A549 (cell line): Measurements from ENCODE around the gene PIP5K1B. TPM values are rescaled to one million over a fixed set of nuclear protein-coding genes. Genes with fewer than 3 reads are reported as not detected.

ENCODE experiments used
- ATAC-seq, 2 experiments: fragments of 200-7000 bp in 1 of 2; fragments of >200 bp in 1 of 2; cut with Nextera tagmentation in 1 of 2; cut with Tn5 transposase in 1 of 2; 3 replicates each; pipeline versions ENCODE4 v1.8.0 to v1.9.1; 2018 to 2020; ENCODE audit warnings: mild to moderate bottlenecking in 1 of 2, moderate library complexity in 1 of 2
- CTCF ChIA-PET: fragments of 300-600 bp; sonication (Branson Sonifier 250); formaldehyde crosslinking; extraction: SDS; loops from one replicate; lab custom pipeline; 2021; ENCODE audit warnings: antibody characterized with exemption, inconsistent platforms; lab: Yijun Ruan, JAX
- POLR2A ChIA-PET: fragments of 350-600 bp; formaldehyde crosslinking; extraction: SDS; loops from one replicate; lab custom pipeline; 2021; ENCODE audit warnings: antibody characterized with exemption, inconsistent platforms; lab: Yijun Ruan, JAX
- DNase-seq, 2 experiments: peaks; one replicate each; pipeline versions ENCODE4 v3.0.0 to v3.0.0-alpha.2; 2011 to 2016; ENCODE audit warnings: low read depth in 1 of 2, low spot score in 1 of 2
- FAIRE-seq: peaks from 2 replicates; lab custom pipeline; 2011; peaks lifted over from hg19 to GRCh38; lab: Jason Lieb, UNC
- H3K27ac ChIP-seq, 2 experiments: fragments of >200 bp; sonication (Bioruptor Twin); formaldehyde crosslinking; 3 replicates each; pipeline ENCODE4 v1.5.1; 2016 to 2017
- H3K4me1 ChIP-seq: fragments of >200 bp; sonication (Bioruptor Twin); formaldehyde crosslinking; 3 replicates; pipeline ENCODE4 v1.6.1; 2016
- H3K4me2 ChIP-seq: fragments of >200 bp; sonication (Bioruptor Twin); formaldehyde crosslinking; 3 replicates; pipeline ENCODE4 v1.6.1; 2016
- H3K4me3 ChIP-seq: fragments of >200 bp; sonication (Bioruptor Twin); formaldehyde crosslinking; 3 replicates; pipeline ENCODE4 v1.5.1; 2016
- H3K9me3 ChIP-seq: fragments of >200 bp; sonication (Bioruptor Twin); formaldehyde crosslinking; 3 replicates; pipeline ENCODE4 v1.6.1; 2016
- CHD2 ChIP-seq: fragments of 150-350 bp; IDR thresholded peaks from 2 replicates; pipeline ENCODE4 v1.6.1; 2014; ENCODE audit warnings: low read length; ENCODE audit not compliant: partially characterized antibody
- CHD4 ChIP-seq: fragments of 200-600 bp; sonication (generic); IDR thresholded peaks from 2 replicates; pipeline ENCODE4 v1.6.1; 2016; ENCODE audit warnings: antibody characterized with exemption, mild to moderate bottlenecking, borderline replicate concordance
- ESRRA ChIP-seq: fragments of 150-350 bp; IDR thresholded peaks from 2 replicates; pipeline ENCODE4 v1.6.1; 2014; ENCODE audit warnings: mild to moderate bottlenecking, low read length, borderline replicate concordance
- FOXS1 ChIP-seq: fragments of 250-450 bp; sonication (Bioruptor Pico); IDR thresholded peaks from 2 replicates; pipeline ENCODE4 v1.5.0; 2020; ENCODE audit warnings: mild to moderate bottlenecking, moderate library complexity
- GATA3 ChIP-seq: IDR thresholded peaks from 2 replicates; pipeline ENCODE4 v1.6.1; 2012; ENCODE audit warnings: borderline replicate concordance
- HEYL ChIP-seq: fragments of 250-450 bp; sonication (Bioruptor Pico); IDR thresholded peaks from 2 replicates; pipeline ENCODE4 v1.8.0; 2021; ENCODE audit warnings: mild to moderate bottlenecking, moderate library complexity
- HOXB5 ChIP-seq: fragments of 250-450 bp; sonication (Bioruptor Pico); IDR thresholded peaks from 2 replicates; pipeline ENCODE4 v1.5.0; 2020; ENCODE audit warnings: mild to moderate bottlenecking, moderate library complexity
- JUN ChIP-seq, 2 experiments: fragments of >200 bp; sonication (Bioruptor Twin); formaldehyde crosslinking; IDR thresholded peaks; 2 replicates in 1 of 2; 3 replicates in 1 of 2; pipeline ENCODE4 v1.6.1; 2016 to 2017
- KDM1A ChIP-seq: fragments of 200-600 bp; sonication (generic); IDR thresholded peaks from 2 replicates; pipeline ENCODE4 v1.6.1; 2016; ENCODE audit warnings: low read depth, mild to moderate bottlenecking
- MAZ ChIP-seq: fragments of 150-350 bp; IDR thresholded peaks from 2 replicates; pipeline ENCODE4 v1.6.1; 2014; ENCODE audit warnings: antibody characterized with exemption, low read depth, low read length, borderline replicate concordance
- NFE2L2 ChIP-seq: fragments of 150-350 bp; conservative IDR thresholded peaks from 2 replicates; pipeline ENCODE4 v1.6.1; 2014; ENCODE audit warnings: low read length
- NPAS2 ChIP-seq: fragments of 250-450 bp; sonication (Bioruptor Pico); IDR thresholded peaks from 2 replicates; pipeline ENCODE4 v1.8.0; 2022; ENCODE audit warnings: mild to moderate bottlenecking, moderate library complexity, borderline replicate concordance
- POLR2A ChIP-seq: IDR thresholded peaks from 2 replicates; pipeline ENCODE4 v1.6.1; 2012; ENCODE audit warnings: mild to moderate bottlenecking, low read length
- RCOR1 ChIP-seq: fragments of 150-350 bp; IDR thresholded peaks from 2 replicates; pipeline ENCODE4 v1.6.1; 2014; ENCODE audit warnings: antibody characterized with exemption, low read length, low read depth
- RNF2 ChIP-seq: fragments of 200-600 bp; sonication (generic); IDR thresholded peaks from 2 replicates; pipeline ENCODE4 v1.6.1; 2016; ENCODE audit warnings: low read depth, mild to moderate bottlenecking, antibody characterized with exemption, moderate library complexity, borderline replicate concordance
- SREBF2 ChIP-seq: fragments of 450-650 bp; IDR thresholded peaks from 2 replicates; pipeline ENCODE4 v1.6.1; 2014; ENCODE audit warnings: mild to moderate bottlenecking, moderate library complexity
- TP53 ChIP-seq: fragments of 250-450 bp; sonication (Bioruptor Pico); IDR thresholded peaks from 2 replicates; pipeline ENCODE4 v1.5.0; 2021; ENCODE audit warnings: mild to moderate bottlenecking, moderate library complexity
- WGBS: methylation state at CpG from one replicate; pipeline ENCODE4 v1.1.6; 2017; ENCODE audit errors: missing lambda C conversion rate; 5-methylcytosine and 5-hydroxymethylcytosine counted together
- polyA plus RNA-seq, 4 experiments: library from polyadenylated mRNA; depleted of rRNA in 3 of 4; stranded (reverse); fragments of >200 nt; fragmentation: RNase III in 1 of 4; extraction: RNeasy Plus Mini Kit Qiagen cat#74134 plus additional on column Dnase treatment in 1 of 4; gene quantifications; 2 replicates in 3 of 4; 3 replicates in 1 of 4; pipeline ENCODE4 v1.2.3, GENCODE V29; 2011 to 2017
- TF ChIP-seq, protein P1 (sequence below): IDR thresholded peaks from 2 replicates; pipeline ENCODE4 v1.6.1; 2012; ENCODE audit warnings: low read depth, borderline replicate concordance
- TF ChIP-seq, protein P2 (sequence below): IDR thresholded peaks from 2 replicates; pipeline ENCODE4 v1.6.1; 2012
- TF ChIP-seq, protein P3 (sequence below): fragments of 250-450 bp; sonication (Bioruptor Pico); IDR thresholded peaks from 2 replicates; pipeline ENCODE4 v1.5.0; 2020; ENCODE audit warnings: low read depth, mild to moderate bottlenecking, moderate library complexity
- TF ChIP-seq, protein P4 (sequence below): fragments of 200-600 bp; sonication (generic); IDR thresholded peaks from 2 replicates; pipeline ENCODE4 v1.6.1; 2016; ENCODE audit warnings: antibody characterized with exemption, mild to moderate bottlenecking, moderate library complexity
- TF ChIP-seq, protein P5 (sequence below): IDR thresholded peaks from 2 replicates; pipeline ENCODE4 v1.6.1; 2012

PIP5K1B gene
- polyA plus RNA-seq, 2 of the 4 experiments (the other 2 are of a cell fraction) = not detected

GRCh38 chr9:68763104-68763503, 58.1 kb downstream of the PIP5K1B start:
- CTCF ChIA-PET = no interaction called here
- Histone ChIP-seq H3K4me2 (no peak overlapping the region), H3K9me3 (no peaks in the 10 kb centered on the region), H3K27ac (no peak overlapping the region), H3K4me1 (no peaks in the 10 kb centered on the region), H3K4me3 (no peak overlapping the region)
- no peak for ATAC-seq
- no peak for DNase-seq
- POLR2A ChIA-PET = no interaction called here
- FAIRE-seq = no peak
- WGBS = 19% methylated on average over 3 of the region's 3 CpGs
- TF ChIP-seq, protein P1, sequence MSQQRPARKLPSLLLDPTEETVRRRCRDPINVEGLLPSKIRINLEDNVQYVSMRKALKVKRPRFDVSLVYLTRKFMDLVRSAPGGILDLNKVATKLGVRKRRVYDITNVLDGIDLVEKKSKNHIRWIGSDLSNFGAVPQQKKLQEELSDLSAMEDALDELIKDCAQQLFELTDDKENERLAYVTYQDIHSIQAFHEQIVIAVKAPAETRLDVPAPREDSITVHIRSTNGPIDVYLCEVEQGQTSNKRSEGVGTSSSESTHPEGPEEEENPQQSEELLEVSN = no peak
- no peak for TF ChIP-seq TP53 (CRISPR knock-in tag)
- no peak for TF ChIP-seq CHD2
- TF ChIP-seq GATA3 = no peak
- no peak for TF ChIP-seq HOXB5 (CRISPR knock-in tag)
- TF ChIP-seq CHD4 = no peak
- TF ChIP-seq, protein P2, sequence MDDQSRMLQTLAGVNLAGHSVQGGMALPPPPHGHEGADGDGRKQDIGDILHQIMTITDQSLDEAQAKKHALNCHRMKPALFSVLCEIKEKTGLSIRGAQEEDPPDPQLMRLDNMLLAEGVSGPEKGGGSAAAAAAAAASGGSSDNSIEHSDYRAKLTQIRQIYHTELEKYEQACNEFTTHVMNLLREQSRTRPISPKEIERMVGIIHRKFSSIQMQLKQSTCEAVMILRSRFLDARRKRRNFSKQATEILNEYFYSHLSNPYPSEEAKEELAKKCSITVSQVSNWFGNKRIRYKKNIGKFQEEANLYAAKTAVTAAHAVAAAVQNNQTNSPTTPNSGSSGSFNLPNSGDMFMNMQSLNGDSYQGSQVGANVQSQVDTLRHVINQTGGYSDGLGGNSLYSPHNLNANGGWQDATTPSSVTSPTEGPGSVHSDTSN = no peak
- no peak for TF ChIP-seq RNF2
- no peak for TF ChIP-seq NFE2L2
- TF ChIP-seq SREBF2 = no peak
- TF ChIP-seq, protein P3, sequence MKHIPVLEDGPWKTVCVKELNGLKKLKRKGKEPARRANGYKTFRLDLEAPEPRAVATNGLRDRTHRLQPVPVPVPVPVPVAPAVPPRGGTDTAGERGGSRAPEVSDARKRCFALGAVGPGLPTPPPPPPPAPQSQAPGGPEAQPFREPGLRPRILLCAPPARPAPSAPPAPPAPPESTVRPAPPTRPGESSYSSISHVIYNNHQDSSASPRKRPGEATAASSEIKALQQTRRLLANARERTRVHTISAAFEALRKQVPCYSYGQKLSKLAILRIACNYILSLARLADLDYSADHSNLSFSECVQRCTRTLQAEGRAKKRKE = no peak
- TF ChIP-seq NPAS2 (CRISPR knock-in tag) = no peak
- TF ChIP-seq RCOR1 = no peak
- TF ChIP-seq, protein P4, sequence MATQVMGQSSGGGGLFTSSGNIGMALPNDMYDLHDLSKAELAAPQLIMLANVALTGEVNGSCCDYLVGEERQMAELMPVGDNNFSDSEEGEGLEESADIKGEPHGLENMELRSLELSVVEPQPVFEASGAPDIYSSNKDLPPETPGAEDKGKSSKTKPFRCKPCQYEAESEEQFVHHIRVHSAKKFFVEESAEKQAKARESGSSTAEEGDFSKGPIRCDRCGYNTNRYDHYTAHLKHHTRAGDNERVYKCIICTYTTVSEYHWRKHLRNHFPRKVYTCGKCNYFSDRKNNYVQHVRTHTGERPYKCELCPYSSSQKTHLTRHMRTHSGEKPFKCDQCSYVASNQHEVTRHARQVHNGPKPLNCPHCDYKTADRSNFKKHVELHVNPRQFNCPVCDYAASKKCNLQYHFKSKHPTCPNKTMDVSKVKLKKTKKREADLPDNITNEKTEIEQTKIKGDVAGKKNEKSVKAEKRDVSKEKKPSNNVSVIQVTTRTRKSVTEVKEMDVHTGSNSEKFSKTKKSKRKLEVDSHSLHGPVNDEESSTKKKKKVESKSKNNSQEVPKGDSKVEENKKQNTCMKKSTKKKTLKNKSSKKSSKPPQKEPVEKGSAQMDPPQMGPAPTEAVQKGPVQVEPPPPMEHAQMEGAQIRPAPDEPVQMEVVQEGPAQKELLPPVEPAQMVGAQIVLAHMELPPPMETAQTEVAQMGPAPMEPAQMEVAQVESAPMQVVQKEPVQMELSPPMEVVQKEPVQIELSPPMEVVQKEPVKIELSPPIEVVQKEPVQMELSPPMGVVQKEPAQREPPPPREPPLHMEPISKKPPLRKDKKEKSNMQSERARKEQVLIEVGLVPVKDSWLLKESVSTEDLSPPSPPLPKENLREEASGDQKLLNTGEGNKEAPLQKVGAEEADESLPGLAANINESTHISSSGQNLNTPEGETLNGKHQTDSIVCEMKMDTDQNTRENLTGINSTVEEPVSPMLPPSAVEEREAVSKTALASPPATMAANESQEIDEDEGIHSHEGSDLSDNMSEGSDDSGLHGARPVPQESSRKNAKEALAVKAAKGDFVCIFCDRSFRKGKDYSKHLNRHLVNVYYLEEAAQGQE = no peak
- TF ChIP-seq KDM1A = no peak

DNA sequence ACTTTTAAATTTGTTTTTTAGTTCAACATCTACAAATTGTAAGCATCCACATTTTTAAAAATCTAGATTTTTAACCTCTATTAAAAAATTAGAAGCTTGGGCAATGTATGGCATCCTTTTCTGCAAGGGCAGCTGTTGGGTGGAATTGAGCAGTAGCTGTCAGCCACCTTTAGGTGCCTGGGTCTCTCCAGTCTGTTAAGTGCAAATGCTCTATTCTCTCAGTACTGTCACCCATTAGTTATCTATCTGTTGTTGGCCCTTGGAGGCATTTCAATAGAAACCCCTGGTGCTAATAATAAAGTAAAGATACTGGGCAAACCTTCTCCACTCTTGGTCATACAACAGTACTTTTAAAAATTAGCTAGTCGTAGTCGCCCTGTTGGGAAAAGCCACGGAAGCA, 63.6 kb downstream of the PIP5K1B start:
- no peak overlapping the region for H3K27ac ChIP-seq
- DNase-seq = no peak
- TF ChIP-seq, protein P1 = no peak
- no peak for TF ChIP-seq HEYL (CRISPR knock-in tag)
- TF ChIP-seq JUN (IDR thresholded peaks at IDR 0.05) = no peak
- TF ChIP-seq RNF2 = no peak
- TF ChIP-seq, protein P5, sequence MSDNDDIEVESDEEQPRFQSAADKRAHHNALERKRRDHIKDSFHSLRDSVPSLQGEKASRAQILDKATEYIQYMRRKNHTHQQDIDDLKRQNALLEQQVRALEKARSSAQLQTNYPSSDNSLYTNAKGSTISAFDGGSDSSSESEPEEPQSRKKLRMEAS = no peak
- no peak for TF ChIP-seq NPAS2 (CRISPR knock-in tag)
- TF ChIP-seq FOXS1 (CRISPR knock-in tag) = no peak
- no peak for TF ChIP-seq MAZ
- TF ChIP-seq ESRRA = no peak
- no peak for TF ChIP-seq POLR2A
- TF ChIP-seq, all 56 proteins: peak for 0
- ATAC-seq (no peak), FAIRE-seq (no peak)
- POLR2A ChIA-PET = no interaction called here
- Histone ChIP-seq H3K4me1 (no peaks in the 10 kb centered on the region), H3K4me3 (no peak overlapping the region), H3K4me2 (no peak overlapping the region), H3K9me3 (no peaks in the 10 kb centered on the region)
- CTCF ChIA-PET = no interaction called here
- 18% methylated on average over 3 of the region's 3 CpGs for WGBS
